Measurements from ENCODE around the gene GATA6.

The GATA6 gene

GRCh38 chr18:22169011-22169888 lies at the start of gene GATA6:
GATA6 (plus strand) TSS chr18:22169589; CDS start chr18:22171145, 1,556 bp downstream.
- in situ Hi-C loops (cut with MboI; ENCODE audit: low sequenced_read_pairs): loop anchor here (25.0 kb wide), 1 partner anchor 157 kb away; no protein-coding TSS in a partner anchor

GRCh38 chr18:22124970-22125369 lies 44.4 kb upstream of the GATA6 start:
- in situ Hi-C loops (cut with MboI; ENCODE audit: low sequenced_read_pairs): no loop called here

GRCh38 chr18:22128954-22129353 lies 40.4 kb upstream of the GATA6 start:
- in situ Hi-C loops (cut with MboI; ENCODE audit: low sequenced_read_pairs): no loop called here

- in situ Hi-C loops (cut with MboI; ENCODE audit: low sequenced_read_pairs): no loop called here
Observed at GRCh38 chr18:22129778-22130177, 39.6 kb upstream of the GATA6 start.

- in situ Hi-C loops (cut with MboI; ENCODE audit: low sequenced_read_pairs): no loop called here
Observed at GRCh38 chr18:22132258-22132657, 37.1 kb upstream of the GATA6 start.

GRCh38 chr18:22132763-22133162 lies 36.6 kb upstream of the GATA6 start:
- in situ Hi-C loops (cut with MboI; ENCODE audit: low sequenced_read_pairs): no loop called here

- in situ Hi-C loops (cut with MboI; ENCODE audit: low sequenced_read_pairs): no loop called here
Observed at GRCh38 chr18:22136395-22136794, 33.0 kb upstream of the GATA6 start.

GRCh38 chr18:22141211-22141610 lies 28.2 kb upstream of the GATA6 start:
- in situ Hi-C loops (cut with MboI; ENCODE audit: low sequenced_read_pairs): no loop called here

GRCh38 chr18:22143347-22144340 lies 25.7 kb upstream of the GATA6 start:
- in situ Hi-C loops (cut with MboI; ENCODE audit: low sequenced_read_pairs): no loop called here

- in situ Hi-C loops (cut with MboI; ENCODE audit: low sequenced_read_pairs): no loop called here
Observed at GRCh38 chr18:22145160-22145559, 24.2 kb upstream of the GATA6 start.

GRCh38 chr18:22149710-22150109 lies 19.7 kb upstream of the GATA6 start:
- in situ Hi-C loops (cut with MboI; ENCODE audit: low sequenced_read_pairs): loop anchor here (25.0 kb wide), 1 partner anchor 137 kb away; no protein-coding TSS in a partner anchor

GRCh38 chr18:22152093-22152492 lies 17.3 kb upstream of the GATA6 start:
- in situ Hi-C loops (cut with MboI; ENCODE audit: low sequenced_read_pairs): loop anchor here (25.0 kb wide), 1 partner anchor 140 kb away; no protein-coding TSS in a partner anchor

GRCh38 chr18:22153428-22153827 lies 16.0 kb upstream of the GATA6 start:
- in situ Hi-C loops (cut with MboI; ENCODE audit: low sequenced_read_pairs): loop anchor here (25.0 kb wide), 1 partner anchor 141 kb away; no protein-coding TSS in a partner anchor

GRCh38 chr18:22155584-22155983 lies 13.8 kb upstream of the GATA6 start:
- in situ Hi-C loops (cut with MboI; ENCODE audit: low sequenced_read_pairs): loop anchor here (25.0 kb wide), 1 partner anchor 143 kb away; no protein-coding TSS in a partner anchor

- in situ Hi-C loops (cut with MboI; ENCODE audit: low sequenced_read_pairs): loop anchor here (25.0 kb wide), 1 partner anchor 147 kb away; no protein-coding TSS in a partner anchor
Observed at GRCh38 chr18:22159014-22159413, 10.4 kb upstream of the GATA6 start.

GRCh38 chr18:22161090-22161489 lies 8.3 kb upstream of the GATA6 start:
- in situ Hi-C loops (cut with MboI; ENCODE audit: low sequenced_read_pairs): loop anchor here (25.0 kb wide), 1 partner anchor 149 kb away; no protein-coding TSS in a partner anchor

GRCh38 chr18:22163416-22164161 lies 5.8 kb upstream of the GATA6 start:
- in situ Hi-C loops (cut with MboI; ENCODE audit: low sequenced_read_pairs): loop anchor here (25.0 kb wide), 1 partner anchor 151 kb away; no protein-coding TSS in a partner anchor

GRCh38 chr18:22164337-22165048 lies 4.9 kb upstream of the GATA6 start:
- in situ Hi-C loops (cut with MboI; ENCODE audit: low sequenced_read_pairs): loop anchor here (25.0 kb wide), 1 partner anchor 152 kb away; no protein-coding TSS in a partner anchor

GRCh38 chr18:22165049-22165602 lies 4.3 kb upstream of the GATA6 start:
- in situ Hi-C loops (cut with MboI; ENCODE audit: low sequenced_read_pairs): loop anchor here (25.0 kb wide), 1 partner anchor 153 kb away; no protein-coding TSS in a partner anchor

Measured in HL-60/S4 treated with retinoic acid at 250 ng/mL for 4 days and 3 days (cell line).